Measurements from ENCODE around the gene ADCYAP1R1. TPM values are rescaled to one million over a fixed set of nuclear protein-coding genes. Genes with fewer than 3 reads are reported as not detected.

Gene ADCYAP1R1
- total RNA-seq, 2 experiments from 2014 or later = not detected

GRCh38 chr7:31022117-31022516 lies 30.0 kb upstream of the ADCYAP1R1 start:
- DNase-seq = no peak
- CTCF ChIA-PET = no interaction called here
- Mint-ChIP-seq H3K27me3 (ENCODE audit: low read depth) (no peaks in the 10 kb centered on the region), H3K36me3 (ENCODE audit: low read depth) (peaks cover 2% of the 10 kb centered on the region), H3K4me3 (no peak overlapping the region), H3K27ac (no peak overlapping the region), H3K4me1 (ENCODE audit: low read depth) (peaks cover 19% of the 10 kb centered on the region), H3K9me3 (peaks cover 6% of the 10 kb centered on the region)
- intact Hi-C loops (cut with micrococcal nuclease) = no loop called here

DNA sequence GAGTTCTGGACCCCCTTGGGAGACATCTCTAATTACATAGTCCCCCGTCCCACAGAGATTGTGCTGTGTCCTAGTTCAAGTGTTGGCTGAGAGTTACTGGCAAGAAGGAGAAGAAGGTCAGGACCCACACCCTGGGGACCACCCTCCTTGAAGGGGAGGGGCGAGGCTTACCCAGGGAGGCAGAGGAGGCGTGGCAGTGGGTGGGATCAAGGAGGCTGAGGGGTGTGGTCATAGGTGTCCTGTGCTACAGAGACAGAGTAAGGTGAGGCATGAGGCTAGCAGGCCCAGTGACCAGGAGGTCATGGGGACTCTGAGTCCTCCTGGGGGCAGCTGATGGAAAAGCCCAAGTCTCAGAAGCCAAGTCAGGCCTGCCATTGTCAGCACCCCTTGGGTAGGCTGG lies 29.4 kb upstream of the ADCYAP1R1 start:
- no peaks in the 10 kb centered on the region for H3K27me3 Mint-ChIP-seq (ENCODE audit: low read depth)
- intact Hi-C loops (cut with micrococcal nuclease) = no loop called here
- H3K36me3 Mint-ChIP-seq (ENCODE audit: low read depth) = peaks cover 2% of the 10 kb centered on the region
- CTCF ChIA-PET = interaction anchor here (1.0 to 1.1 kb wide), 2 partner anchors 39 to 99 kb away, joined by 3 read pairs; no protein-coding TSS in a partner anchor
- DNase-seq = no peak
- H3K4me1 Mint-ChIP-seq (ENCODE audit: low read depth) = peaks cover 19% of the 10 kb centered on the region
- H3K4me3 Mint-ChIP-seq = no peak overlapping the region
- no peak overlapping the region for H3K27ac Mint-ChIP-seq
- peaks cover 6% of the 10 kb centered on the region for H3K9me3 Mint-ChIP-seq

DNA sequence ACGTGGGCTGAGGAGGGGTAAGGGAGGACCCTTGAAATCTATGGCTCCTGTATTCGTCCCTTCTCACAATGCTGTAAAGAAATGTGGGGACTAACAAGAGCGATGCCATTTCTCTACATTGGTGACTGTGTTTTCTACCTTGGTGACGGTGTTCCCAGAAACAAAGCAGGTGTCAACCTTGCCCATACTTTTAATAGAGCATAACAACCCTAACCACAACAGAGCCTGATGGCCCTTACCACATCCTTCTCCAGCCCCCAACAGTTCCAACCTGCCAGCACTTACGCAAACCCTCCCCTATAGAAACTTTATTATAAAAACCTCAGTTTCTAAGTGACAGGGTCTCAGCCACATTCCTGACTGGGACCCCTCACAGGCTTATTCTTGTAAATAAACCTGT lies 28.2 kb upstream of the ADCYAP1R1 start:
- CTCF ChIA-PET = interaction anchor here (0.7 to 1.0 kb wide), 2 partner anchors 31 to 40 kb away, joined by 3 to 4 read pairs; no protein-coding TSS in a partner anchor
- Mint-ChIP-seq H3K36me3 (ENCODE audit: low read depth) (peaks cover 2% of the 10 kb centered on the region), H3K4me3 (no peak overlapping the region), H3K27ac (peak overlapping the region; percentile 39), H3K4me1 (ENCODE audit: low read depth) (peaks cover 19% of the 10 kb centered on the region), H3K27me3 (ENCODE audit: low read depth) (no peaks in the 10 kb centered on the region), H3K9me3 (peaks cover 6% of the 10 kb centered on the region)
- peak; percentile 52 for DNase-seq
- intact Hi-C loops (cut with micrococcal nuclease) = no loop called here

- CTCF ChIA-PET = interaction anchor here (0.8 to 1.1 kb wide), 3 partner anchors 11 to 43 kb away, joined by 3 to 4 read pairs (median 3); no protein-coding TSS in a partner anchor
- DNase-seq = peak; percentile 18
- Mint-ChIP-seq H3K9me3 (peaks cover 7% of the 10 kb centered on the region), H3K4me3 (no peak overlapping the region), H3K27ac (no peak overlapping the region), H3K36me3 (ENCODE audit: low read depth) (peaks cover 2% of the 10 kb centered on the region), H3K27me3 (ENCODE audit: low read depth) (no peaks in the 10 kb centered on the region), H3K4me1 (ENCODE audit: low read depth) (peaks cover 19% of the 10 kb centered on the region)
- intact Hi-C loops (cut with micrococcal nuclease) = no loop called here
Observed at GRCh38 chr7:31027161-31027965, 24.7 kb upstream of the ADCYAP1R1 start.

GRCh38 chr7:31028006-31028405 lies 24.1 kb upstream of the ADCYAP1R1 start:
- intact Hi-C loops (cut with micrococcal nuclease) = no loop called here
- no peak overlapping the region for H3K4me3 Mint-ChIP-seq
- peaks cover 7% of the 10 kb centered on the region for H3K9me3 Mint-ChIP-seq
- DNase-seq = no peak
- H3K27ac Mint-ChIP-seq = no peak overlapping the region
- peaks cover 2% of the 10 kb centered on the region for H3K36me3 Mint-ChIP-seq (ENCODE audit: low read depth)
- H3K4me1 Mint-ChIP-seq (ENCODE audit: low read depth) = peaks cover 19% of the 10 kb centered on the region
- no peaks in the 10 kb centered on the region for H3K27me3 Mint-ChIP-seq (ENCODE audit: low read depth)
- CTCF ChIA-PET = no interaction called here

GRCh38 chr7:31028417-31028992 lies 23.6 kb upstream of the ADCYAP1R1 start:
- intact Hi-C loops (cut with micrococcal nuclease) = no loop called here
- Mint-ChIP-seq H3K9me3 (peaks cover 7% of the 10 kb centered on the region), H3K36me3 (ENCODE audit: low read depth) (peaks cover 2% of the 10 kb centered on the region), H3K27ac (no peak overlapping the region), H3K4me1 (ENCODE audit: low read depth) (peaks cover 16% of the 10 kb centered on the region), H3K4me3 (no peak overlapping the region), H3K27me3 (ENCODE audit: low read depth) (no peaks in the 10 kb centered on the region)
- no peak for DNase-seq
- CTCF ChIA-PET = no interaction called here

- Mint-ChIP-seq H3K9me3 (peaks cover 4% of the 10 kb centered on the region), H3K27me3 (ENCODE audit: low read depth) (no peaks in the 10 kb centered on the region), H3K4me1 (ENCODE audit: low read depth) (peaks cover 7% of the 10 kb centered on the region), H3K27ac (no peak overlapping the region), H3K36me3 (ENCODE audit: low read depth) (no peaks in the 10 kb centered on the region), H3K4me3 (no peak overlapping the region)
- no peak for DNase-seq
- CTCF ChIA-PET = no interaction called here
- intact Hi-C loops (cut with micrococcal nuclease) = no loop called here
Observed at GRCh38 chr7:31029251-31030042, 22.7 kb upstream of the ADCYAP1R1 start.

DNA sequence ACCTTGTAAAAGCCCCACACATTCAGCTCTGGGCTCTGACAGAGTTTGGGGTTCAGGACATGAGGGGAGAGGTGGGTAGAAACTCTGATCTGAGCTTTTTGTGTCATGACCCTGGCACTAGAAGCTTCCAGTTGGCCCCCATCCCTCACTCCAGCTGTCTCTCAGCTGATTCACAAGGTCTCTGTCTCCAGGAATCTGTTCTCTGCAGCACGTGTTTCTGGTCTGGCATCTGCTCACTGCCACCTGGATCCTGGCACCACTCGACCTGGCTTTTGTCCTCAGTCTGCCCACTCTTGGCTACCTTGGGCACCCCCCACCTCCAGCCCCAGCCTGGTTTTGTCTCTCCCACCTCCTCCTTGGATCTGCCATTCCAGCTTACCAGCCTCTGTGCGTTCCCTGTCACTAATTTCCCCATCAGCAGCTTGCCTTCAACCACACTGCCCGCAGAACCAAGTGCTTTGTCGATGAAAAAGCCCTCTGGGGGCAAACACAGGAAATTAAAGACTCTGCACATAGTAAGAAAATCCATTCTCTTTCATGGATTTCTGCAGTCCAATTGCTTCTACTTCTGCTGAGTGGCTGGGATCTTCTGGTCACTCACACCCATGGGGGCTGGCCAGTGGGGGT lies 18.3 kb upstream of the ADCYAP1R1 start:
- Mint-ChIP-seq H3K4me1 (ENCODE audit: low read depth) (no peaks in the 10 kb centered on the region), H3K36me3 (ENCODE audit: low read depth) (no peaks in the 10 kb centered on the region), H3K27me3 (ENCODE audit: low read depth) (peaks cover 2% of the 10 kb centered on the region), H3K4me3 (no peak overlapping the region), H3K27ac (no peak overlapping the region), H3K9me3 (peaks cover 1% of the 10 kb centered on the region)
- no peak for DNase-seq
- intact Hi-C loops (cut with micrococcal nuclease) = no loop called here
- CTCF ChIA-PET = interaction anchor here (1.5 kb wide), 1 partner anchor 50 kb away, joined by 4 read pairs; no protein-coding TSS in a partner anchor

DNA sequence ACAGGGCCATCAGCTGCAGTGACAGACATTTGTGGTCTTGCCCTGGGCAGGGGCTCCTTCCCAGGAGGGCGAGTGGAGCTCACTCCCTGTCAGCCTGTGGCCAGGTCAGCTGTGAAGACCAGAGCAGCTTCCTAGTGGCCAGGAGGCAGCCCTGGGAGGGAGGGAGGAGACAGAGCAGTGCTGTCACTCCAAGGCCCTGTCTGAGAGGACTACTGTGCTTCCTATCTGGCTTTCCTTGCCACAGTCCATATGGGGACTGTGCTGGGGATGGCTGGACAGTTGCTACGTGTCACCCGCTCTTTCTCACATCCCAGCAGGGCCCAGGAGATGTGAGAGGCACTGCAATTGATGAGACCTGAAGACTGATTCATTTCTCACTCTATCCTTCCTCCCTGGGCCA lies 15.2 kb upstream of the ADCYAP1R1 start:
- no peak overlapping the region for H3K4me3 Mint-ChIP-seq
- H3K36me3 Mint-ChIP-seq (ENCODE audit: low read depth) = no peaks in the 10 kb centered on the region
- intact Hi-C loops (cut with micrococcal nuclease) = no loop called here
- H3K27ac Mint-ChIP-seq = no peak overlapping the region
- peaks cover 8% of the 10 kb centered on the region for H3K27me3 Mint-ChIP-seq (ENCODE audit: low read depth)
- CTCF ChIA-PET = no interaction called here
- no peaks in the 10 kb centered on the region for H3K4me1 Mint-ChIP-seq (ENCODE audit: low read depth)
- DNase-seq = no peak
- peaks cover 1% of the 10 kb centered on the region for H3K9me3 Mint-ChIP-seq

DNA sequence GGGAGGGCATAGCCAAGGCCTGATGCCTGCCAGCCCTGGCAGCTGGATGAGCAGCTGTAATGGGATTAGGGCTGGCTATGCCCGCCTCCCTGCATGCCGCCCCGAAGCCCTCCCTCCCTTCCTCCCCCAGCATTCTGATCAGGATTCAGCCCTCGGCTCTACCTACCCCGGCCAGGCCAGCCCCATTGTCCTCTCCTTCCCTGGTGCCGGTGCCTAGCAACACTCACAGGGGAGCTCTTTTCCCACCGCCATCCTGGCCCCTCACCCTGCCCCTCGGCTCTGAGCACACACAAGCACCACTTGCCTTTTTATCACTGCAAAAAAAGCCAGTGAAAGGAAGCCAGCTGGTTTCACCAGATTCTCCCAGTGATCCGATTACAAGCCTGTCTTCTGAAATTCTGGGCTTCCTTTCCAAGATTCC lies 9.0 kb upstream of the ADCYAP1R1 start:
- H3K27ac Mint-ChIP-seq = no peak overlapping the region

GRCh38 chr7:31044529-31044928 lies 7.6 kb upstream of the ADCYAP1R1 start:
- H3K9me3 Mint-ChIP-seq = no peaks in the 10 kb centered on the region

More for the DNA sequence above, 9.0 kb upstream of the ADCYAP1R1 start:
- Mint-ChIP-seq H3K27me3 (ENCODE audit: low read depth) (peaks cover 29% of the 10 kb centered on the region), H3K4me1 (ENCODE audit: low read depth) (no peaks in the 10 kb centered on the region), H3K9me3 (no peaks in the 10 kb centered on the region), H3K4me3 (no peak overlapping the region), H3K36me3 (ENCODE audit: low read depth) (no peaks in the 10 kb centered on the region)
- DNase-seq = no peak
- CTCF ChIA-PET = interaction anchor here (1.3 kb wide), 1 partner anchor 80 kb away, joined by 3 read pairs; no protein-coding TSS in a partner anchor
- intact Hi-C loops (cut with micrococcal nuclease) = no loop called here

GRCh38 chr7:31046723-31047122 lies 5.4 kb upstream of the ADCYAP1R1 start:
- no peak overlapping the region for H3K27ac Mint-ChIP-seq
- CTCF ChIA-PET = no interaction called here
- no peak for DNase-seq
- no peaks in the 10 kb centered on the region for H3K9me3 Mint-ChIP-seq
- intact Hi-C loops (cut with micrococcal nuclease) = no loop called here
- no peak overlapping the region for H3K4me3 Mint-ChIP-seq
- peaks cover 2% of the 10 kb centered on the region for H3K4me1 Mint-ChIP-seq (ENCODE audit: low read depth)
- H3K27me3 Mint-ChIP-seq (ENCODE audit: low read depth) = peaks cover 34% of the 10 kb centered on the region
- no peaks in the 10 kb centered on the region for H3K36me3 Mint-ChIP-seq (ENCODE audit: low read depth)

More at GRCh38 chr7:31044529-31044928, 7.6 kb upstream of the ADCYAP1R1 start:
- H3K27ac Mint-ChIP-seq = no peak overlapping the region
- CTCF ChIA-PET = interaction anchor here (0.9 kb wide), 1 partner anchor 78 kb away, joined by 3 read pairs; no protein-coding TSS in a partner anchor
- no peak overlapping the region for H3K4me3 Mint-ChIP-seq
- intact Hi-C loops (cut with micrococcal nuclease) = no loop called here
- H3K4me1 Mint-ChIP-seq (ENCODE audit: low read depth) = no peaks in the 10 kb centered on the region
- peaks cover 26% of the 10 kb centered on the region for H3K27me3 Mint-ChIP-seq (ENCODE audit: low read depth)
- no peaks in the 10 kb centered on the region for H3K36me3 Mint-ChIP-seq (ENCODE audit: low read depth)
- DNase-seq = no peak

Data from activated naive CD4-positive, alpha-beta T cell treated with anti-CD3 and anti-CD28 coated beads for 36 hours (primary cell).